Occipital lobe (tissue), 2 donors: ENCODE measurements around the gene GABRB2. TPM values are rescaled to one million over a fixed set of nuclear protein-coding genes. Genes with fewer than 3 reads are reported as not detected.
"Not testable (repeated sequence)": the region's sequence is repeated elsewhere in the genome, so short reads cannot be mapped to it uniquely, and the experiment has no call there.

Experiments used
- DNase-seq: peaks from one replicate; lab custom pipeline; 2025; lab: John Stamatoyannopoulos, UW
- total RNA-seq: library from RNA; depleted of rRNA; stranded (reverse); fragments of >200 nt; gene quantifications from one replicate; pipeline ENCODE4 v1.2.3, GENCODE V29; 2014

GABRB2 gene
- total RNA-seq, 1 donor from 2014 or later, result 98.1 TPM

DNA sequence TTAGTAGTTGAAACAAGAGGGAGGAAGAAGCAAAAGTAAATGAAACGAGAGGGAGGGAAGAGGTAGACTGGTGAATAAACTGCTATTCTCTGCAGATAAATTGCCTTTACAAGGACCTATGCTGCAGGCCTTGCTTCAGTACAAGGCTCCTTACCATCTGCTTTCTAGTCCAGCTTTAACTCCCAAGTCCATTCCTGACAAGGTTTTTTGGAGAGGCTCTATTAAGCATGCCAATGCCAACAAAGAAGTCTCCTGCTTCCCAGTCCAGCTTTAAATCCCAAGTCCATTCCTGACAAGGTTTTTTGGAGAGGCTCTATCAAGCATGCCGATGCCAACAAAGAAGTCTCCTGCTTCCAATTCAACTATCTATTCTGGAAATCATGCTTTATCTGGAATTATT is 244.9 kb downstream of the GABRB2 start:
- DNase-seq, result no peak

DNA sequence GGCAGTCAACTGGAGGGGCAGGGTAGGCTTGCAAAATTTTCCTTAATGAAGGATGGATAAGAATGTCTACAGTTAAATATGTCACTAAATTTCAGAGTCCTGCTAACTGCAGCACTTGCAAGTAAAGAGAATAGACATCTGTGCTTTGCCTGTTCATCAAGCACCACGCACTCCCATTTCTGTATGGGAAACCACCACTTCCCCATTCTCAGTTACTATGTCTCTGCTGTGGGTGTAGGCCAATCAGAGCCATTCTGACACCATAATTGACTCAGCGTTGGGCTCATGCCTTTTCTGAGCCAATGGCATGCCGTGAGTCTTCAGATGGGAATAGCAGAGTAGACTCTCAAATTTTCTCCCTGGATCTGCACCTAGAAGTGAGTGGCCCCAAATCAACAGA is 247.5 kb downstream of the GABRB2 start:
- DNase-seq, result no peak

DNA sequence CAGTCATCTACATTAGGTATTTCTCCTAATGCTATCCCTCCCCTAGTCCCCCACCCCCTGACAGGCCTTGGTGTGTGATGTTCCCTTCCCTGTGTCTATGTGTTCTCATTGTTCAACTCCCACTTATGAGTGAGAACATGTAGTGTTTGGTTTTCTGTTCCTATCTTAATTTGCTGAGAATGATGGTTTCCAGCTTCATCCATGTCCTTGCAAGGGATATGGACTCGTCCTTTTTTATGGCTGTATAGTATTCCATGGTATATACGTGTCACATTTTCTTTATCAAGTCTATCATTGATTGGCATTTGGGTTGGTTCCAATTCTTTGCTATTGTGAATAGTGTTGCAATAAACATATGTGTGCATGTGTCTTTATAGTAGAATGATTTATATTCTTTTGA is 249.1 kb downstream of the GABRB2 start:
- not testable (repeated sequence) for DNase-seq

DNA sequence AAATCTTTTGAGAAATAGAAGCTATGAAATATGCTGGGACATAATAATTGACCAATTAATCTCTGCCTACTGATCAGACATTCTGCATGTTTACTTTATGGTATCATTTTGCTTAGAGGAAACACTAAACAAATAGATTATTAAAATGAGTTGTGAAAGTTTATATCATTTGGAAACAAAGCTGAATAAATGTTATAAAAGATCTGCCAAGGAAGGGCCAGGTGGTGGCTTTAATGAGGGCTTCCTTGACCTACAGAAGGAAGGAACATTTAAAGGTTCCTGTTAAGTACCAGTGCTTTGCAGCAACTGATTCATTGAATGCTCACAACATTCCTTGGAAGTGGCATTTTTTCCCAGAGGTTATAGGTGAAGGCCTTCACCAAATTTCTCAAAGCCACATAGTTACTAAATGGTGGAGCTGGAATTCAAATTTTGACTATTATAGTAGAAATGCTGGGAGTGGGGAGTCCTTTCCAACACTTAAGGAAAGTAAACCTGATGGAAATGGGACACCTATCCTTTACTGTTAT is 250.7 kb downstream of the GABRB2 start:
- DNase-seq, result no peak

DNA sequence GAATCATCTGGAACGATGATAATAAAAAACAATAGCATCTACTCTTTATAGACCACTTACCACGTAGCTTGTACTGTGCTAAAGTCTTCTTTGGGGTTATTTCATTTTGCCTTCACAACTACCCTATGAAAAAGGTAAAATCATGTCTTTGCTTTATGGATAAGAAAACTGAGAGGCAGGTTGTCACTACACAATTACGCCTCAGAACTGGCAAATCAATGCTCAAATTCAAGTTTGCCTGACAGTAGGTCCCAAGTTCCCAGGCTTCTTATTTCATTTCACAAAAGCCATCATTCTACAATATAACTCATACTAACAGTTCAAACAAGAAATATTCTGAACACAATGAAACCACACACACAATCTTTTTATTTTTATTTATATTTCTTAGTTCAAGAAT is 258.5 kb downstream of the GABRB2 start:
- no peak for DNase-seq

DNA sequence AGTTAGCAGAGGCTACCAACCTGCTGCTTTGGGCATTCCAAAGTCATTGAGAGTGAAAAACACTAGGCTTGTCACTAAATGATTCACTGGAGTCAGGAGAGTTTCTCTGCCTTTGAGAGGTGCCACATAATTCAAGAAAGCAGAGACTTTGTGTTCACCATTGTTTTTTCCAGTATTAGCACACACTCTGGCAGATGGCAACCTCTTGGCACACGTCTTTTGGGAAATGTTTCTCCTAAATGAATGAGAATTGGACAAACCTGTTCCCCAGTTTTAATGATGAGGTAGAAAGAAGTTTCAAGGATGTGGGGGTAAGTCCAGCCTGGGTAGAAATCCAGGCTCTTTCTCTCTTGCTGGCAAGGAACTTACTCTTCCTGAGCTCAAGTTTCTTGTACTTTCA is 259.1 kb downstream of the GABRB2 start:
- DNase-seq, result no peak

DNA sequence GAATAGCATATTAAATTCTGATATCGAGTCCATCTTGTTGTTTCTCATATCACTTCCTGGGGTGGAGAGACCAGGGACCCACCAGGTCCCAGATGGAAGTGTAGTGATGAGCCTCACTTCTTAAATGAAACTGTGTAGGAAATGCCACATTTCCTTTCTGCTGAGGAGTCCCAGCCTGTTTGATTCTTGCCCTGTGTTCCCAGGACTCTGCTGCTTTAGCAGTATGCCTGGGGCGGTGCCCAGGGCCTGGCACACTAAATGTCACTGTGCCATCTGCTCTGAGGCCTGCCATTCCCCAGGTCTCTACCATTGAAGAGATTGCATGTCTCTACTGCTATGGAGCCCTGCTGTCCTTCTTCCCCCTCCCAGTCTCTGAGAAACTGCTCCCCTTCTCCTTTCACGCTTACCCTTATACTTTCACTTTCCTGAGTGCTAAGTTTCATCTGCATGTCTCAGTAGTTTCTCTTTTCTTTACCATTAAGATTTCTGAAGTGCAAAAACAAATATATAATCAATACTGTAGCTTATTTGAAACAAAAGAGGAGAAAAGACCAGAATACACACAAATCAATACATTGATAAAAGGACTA is 260.4 kb downstream of the GABRB2 start:
- no peak for DNase-seq

DNA sequence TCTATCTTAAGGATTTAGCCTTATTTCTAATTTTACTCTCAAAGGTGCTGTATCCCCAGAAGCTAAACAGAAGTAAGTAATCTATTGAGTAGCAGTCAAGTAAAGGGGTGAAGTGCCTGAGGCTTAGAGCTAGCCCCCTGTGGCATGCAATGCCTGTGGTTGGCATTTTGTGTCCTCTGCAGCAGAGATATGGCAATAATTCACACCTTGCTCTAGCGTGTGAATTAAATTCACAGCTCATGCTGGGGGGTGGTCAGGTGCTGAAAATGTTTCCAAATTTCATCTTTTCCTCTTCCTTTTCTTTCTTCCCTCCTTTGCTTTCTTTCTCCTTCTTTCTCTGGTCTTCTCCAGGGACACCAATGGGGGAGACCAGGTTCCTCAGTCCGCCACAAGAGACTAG is 262.1 kb downstream of the GABRB2 start:
- DNase-seq, result no peak

DNA sequence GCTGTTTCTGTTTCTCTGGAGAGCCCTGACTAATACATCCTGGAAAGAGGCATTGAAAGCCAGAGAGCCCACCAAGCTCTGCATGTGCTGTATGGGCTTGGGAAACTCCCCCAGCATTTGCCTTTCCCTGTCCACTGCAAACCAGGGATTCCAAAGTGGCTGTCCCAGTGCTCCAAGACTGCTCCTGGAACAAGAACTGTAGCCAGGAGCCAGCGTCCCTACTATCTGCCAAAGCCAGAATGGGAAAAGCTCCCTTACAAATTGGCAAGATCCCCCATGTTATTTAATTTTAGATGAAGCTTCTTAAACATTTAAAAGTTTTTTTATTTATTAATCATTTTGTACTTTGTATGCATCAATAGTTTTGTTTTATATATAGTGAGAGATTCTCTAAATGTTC is 263.2 kb downstream of the GABRB2 start:
- no peak for DNase-seq

DNA sequence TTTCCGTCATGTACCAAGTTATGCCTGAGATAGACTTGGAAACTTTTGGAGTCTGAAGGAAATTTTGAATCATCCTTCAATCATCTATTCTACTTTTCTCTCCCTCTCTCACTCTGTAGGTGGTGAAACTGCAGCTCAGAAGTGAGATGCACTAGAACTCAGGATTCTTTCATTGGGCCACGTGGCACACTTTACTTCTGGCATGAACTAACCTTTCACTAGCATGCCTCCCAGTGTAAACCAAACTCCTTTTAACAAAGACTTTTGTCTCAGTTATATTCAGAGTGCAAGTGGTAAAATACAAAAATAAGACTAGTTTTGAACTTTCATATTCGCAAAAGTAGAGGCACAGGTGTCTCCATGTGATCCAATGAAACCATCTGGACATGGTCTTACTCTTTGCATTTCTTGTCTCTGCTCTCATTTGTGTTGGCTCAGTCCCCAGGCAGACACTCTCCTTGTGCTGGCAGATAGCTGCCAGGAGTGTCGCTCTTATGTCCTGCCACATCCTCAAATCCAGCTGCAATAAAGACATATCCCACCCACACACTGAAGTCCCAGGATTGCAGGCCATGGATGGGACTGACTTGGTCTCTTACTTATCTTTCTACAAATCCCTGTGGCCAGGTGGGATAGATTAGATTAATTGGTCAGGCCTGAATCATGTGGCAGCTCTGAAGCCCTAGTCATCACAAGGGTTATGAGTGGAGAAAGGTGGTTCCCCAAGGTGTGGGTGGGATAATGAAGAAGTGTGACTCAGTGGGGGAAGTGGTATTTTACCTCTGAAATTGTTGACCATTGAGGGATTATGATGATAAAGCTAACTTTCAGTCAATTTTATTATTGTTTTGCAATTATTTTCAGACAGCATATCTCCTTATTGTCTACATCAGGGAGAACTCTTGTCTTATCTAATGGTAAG is 267.5 kb downstream of the GABRB2 start:
- DNase-seq, result no peak

DNA sequence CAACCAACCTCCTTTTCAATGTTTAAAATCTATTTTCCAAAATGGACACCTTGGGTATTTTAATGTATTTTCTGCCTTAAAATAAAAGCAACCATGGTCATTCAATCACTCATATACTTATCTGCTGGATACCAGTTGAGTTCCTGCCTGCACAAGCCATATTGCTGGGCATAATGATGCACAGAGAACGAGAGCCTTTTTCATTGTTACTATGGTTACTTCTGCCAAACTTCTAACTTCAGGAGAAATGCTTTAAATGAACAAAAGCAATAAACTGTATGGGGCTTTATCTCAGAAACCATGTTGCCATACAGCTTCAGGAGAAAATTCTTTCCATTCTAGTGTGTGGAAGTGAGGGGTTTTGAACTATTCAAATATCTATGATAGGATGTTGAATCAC is 269.5 kb downstream of the GABRB2 start:
- no peak for DNase-seq

DNA sequence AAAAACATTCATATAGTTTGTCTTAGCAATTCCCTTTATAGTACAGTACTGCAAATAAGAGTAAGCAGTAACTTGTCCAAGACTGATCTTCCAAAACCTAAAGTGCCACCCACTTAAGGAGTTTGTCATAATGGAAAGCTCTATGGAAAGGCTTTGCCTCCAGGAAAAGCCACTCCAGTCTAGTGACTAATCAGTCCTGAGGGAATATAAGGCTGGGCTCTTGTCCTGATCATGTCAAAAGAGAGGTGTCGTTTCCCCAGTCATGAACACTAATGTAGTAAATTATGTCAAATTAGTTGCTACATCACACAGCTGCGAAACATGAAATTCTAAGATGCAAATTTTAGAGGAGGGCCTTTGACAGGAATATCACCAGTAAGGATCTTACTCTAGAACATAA is 271.6 kb downstream of the GABRB2 start:
- no peak for DNase-seq

DNA sequence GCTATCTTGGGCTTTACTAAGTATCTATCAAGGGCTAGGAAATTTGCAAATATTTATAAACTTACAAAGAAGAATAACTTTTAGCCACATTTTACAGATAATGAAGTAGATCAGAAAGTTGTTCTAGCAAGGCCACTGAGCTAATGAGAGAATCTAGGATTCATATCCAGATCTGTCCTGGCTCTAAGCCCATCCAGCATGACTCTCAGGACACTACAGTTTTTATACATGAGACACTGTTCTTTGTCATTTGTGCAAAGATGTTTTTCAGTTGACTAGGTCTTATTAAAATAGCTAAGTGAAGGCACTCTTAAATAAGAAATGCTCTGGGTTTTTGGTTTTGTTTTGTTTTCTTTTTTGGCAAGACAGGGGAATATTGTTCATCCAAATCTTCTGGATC is 273.1 kb downstream of the GABRB2 start:
- no peak for DNase-seq

DNA sequence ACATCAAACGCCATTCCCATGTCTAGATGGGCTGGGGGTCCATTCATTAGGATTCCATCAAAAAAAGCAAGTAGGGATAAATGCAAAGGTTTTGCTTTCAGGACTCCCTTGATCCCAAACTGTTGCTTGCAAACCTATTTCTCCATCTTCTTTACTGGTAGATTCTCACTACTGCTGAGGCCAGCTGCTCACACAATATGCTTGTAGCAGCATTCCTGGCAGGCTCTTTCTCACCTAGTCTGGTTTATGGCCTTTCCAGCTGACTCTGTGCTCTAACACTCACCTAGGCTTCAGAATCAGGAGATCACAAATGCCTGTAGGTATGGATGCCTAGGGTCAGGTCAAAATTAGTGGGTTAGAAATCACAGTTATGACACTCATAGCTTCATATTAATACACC is 274.7 kb downstream of the GABRB2 start:
- no peak for DNase-seq

DNA sequence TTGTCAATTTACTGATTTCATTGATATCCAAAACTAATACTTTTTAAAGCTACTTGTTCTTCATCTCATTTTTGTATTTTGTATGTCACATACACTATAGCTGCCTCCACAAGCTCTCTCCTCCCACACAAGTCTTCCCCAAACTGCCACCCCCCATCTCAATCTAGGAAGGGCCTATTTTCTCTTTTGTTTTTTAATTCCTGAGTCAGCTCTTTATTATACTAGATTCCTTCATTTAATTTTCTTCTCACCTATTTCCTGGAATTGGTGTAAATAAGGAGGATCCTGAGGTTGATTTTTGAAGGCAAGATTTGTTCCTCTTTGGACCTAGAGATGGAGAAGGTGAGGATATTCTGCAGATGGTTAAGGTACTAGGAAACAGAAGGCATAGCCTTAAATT is 277.4 kb downstream of the GABRB2 start:
- DNase-seq, result no peak

DNA sequence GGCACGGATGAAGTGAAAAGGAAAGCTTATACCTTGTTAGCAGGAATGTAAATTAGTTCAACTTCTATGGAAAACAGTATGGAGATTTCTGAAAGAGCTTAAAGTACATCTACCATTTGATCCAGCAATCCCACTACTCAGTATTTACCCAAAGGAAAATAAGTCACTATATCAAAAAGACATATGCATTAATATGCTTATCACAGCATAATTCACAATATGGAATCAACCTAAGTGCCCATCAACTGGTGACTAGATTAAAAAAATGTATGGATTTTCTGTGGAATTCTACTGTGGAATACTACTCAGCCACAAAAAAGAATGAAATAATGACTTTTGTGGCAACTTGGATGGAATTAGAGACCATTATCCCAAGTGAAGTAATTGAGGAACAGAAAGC is 279.6 kb downstream of the GABRB2 start:
- no peak for DNase-seq

DNA sequence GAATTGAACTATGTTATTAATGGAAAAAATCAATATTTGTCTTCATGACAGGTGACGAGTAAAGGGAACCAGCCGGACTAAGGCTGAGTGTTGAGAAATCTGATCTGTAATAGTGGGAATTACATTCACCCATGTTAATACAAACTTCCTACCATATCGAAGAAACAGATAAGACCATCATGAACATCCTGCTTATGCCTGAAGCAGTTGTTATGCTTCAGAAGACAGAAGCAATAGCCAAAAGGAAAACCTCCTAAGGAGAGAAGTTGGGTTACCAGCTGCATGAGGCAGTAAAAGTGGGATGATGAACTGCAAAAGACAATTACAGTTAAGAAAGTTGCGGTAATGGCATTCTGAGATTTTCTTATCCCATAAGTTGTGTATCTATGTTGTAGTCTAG is 281.5 kb downstream of the GABRB2 start:
- DNase-seq, result no peak

DNA sequence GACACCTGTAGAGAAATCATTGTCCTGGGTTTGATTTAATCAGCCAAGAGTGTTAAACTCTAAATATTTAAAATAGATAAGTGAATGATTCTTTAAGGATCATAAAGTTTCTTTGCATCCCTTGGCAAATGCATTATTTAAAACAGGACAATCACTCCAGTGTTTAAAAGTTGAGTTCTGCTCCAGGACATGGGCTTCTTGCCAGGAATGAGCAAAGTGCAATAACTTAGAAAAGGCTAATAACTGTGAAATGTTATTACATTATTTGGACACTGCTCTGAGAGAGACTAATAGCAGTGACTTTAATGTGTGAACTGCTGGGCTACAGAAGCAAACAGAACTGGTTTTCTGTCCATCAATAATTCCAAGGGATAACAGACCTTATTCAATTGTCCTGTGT is 283.3 kb downstream of the GABRB2 start:
- DNase-seq, result no peak

DNA sequence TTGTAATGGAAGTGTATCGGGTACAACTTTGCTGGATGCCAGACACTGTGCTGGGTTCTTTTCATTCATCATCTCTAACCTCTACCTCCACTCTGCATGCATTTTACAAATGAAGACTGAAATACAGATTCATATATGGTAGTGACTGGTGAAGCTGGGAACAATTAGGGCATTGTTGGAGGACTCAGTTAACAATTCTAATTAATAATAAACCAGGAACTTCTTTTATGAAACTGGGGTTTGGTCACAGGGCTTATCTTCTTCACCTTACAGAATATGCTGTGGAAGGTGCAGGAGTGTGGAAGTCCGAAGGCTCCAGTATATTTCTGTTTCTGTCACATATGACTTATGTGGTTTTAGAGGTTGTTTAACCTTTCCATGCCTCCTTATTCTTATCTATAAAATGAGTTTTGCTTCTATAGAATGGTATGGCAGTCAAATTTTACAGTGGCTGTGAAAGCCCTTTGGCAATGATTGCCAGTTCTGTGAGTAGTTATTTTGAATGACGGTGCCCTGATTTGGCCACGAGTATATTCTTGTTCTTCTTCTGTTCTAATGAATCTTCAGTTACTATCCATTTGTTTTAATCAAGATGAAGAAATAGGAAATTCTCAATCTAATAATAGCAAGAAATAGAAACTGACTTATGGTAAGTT is 284.7 kb downstream of the GABRB2 start:
- DNase-seq, result no peak

DNA sequence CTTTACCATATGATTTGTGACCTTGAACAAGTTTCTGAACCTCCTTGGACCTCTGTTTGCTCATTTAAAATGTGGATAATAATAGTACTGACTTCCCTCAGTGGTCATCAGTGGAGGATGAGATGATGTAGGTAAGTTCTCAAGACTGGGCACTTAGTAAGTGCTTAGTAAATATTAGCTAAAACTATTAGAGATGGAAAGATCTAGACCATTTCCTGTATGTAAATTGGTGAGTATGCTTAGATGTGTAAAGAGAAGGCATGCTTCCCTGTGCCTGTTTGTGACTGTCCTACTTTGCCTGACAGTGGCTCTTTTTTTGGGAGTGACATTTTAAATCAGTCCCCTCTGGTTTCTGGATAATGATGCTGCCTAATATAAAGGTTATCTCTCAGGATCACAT is 288.1 kb downstream of the GABRB2 start:
- DNase-seq, result no peak

DNA sequence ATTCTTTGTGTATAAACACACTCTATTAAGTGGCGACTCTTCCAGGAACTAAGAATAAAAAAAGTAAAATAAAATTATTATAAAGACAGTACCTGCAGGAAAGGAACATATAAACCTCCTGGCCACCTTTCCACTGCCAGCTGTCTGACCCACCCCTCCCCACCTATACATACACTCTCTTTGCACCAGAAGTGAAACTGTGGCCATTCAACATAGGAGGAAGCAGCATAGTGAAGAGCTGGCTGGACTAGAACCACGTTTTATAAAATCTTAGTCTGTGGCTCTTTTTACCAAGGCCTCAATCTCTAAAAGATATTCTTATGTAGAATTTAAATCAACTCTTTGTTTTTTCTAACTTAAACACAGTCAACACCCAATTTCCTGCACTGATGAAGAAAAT is 289.6 kb downstream of the GABRB2 start:
- DNase-seq, result no peak

DNA sequence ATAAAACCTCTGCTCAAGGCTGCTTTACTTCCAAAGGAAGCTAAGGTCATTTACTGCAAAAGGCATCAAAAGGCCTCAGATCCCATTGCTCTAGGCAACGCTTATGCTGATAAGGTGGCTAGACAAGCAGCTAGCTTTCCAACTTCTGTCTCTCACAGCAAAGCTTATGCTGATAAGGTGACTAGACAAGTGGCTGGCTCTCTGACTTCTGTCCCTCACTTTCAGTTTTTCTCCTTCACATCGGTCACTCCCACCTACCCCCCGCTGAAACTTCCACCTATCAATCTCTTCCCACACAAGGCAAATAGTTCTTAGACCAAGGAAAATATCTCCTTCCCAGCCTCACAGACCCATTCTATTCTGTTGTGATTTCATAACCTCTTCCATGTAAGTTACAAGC is 293.6 kb downstream of the GABRB2 start:
- not testable (repeated sequence) for DNase-seq
